Measurements from ENCODE around the gene GABRB2.

DNA sequence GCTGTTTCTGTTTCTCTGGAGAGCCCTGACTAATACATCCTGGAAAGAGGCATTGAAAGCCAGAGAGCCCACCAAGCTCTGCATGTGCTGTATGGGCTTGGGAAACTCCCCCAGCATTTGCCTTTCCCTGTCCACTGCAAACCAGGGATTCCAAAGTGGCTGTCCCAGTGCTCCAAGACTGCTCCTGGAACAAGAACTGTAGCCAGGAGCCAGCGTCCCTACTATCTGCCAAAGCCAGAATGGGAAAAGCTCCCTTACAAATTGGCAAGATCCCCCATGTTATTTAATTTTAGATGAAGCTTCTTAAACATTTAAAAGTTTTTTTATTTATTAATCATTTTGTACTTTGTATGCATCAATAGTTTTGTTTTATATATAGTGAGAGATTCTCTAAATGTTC is 263.2 kb downstream of the GABRB2 start:
- no peak for TF ChIP-seq ZNF274 (IDR thresholded peaks at IDR 0.05; ENCODE audit: low read depth, low read length)
- TF ChIP-seq SUZ12 (IDR thresholded peaks at IDR 0.05; ENCODE audit: extremely low read depth, insufficient read depth, insufficient read length), result no peak

Measured in NT2/D1 (cell line).